ENCODE data around the gene GRK5.

GRCh38 chr10:119442758-119443060 lies 235.3 kb downstream of the GRK5 start:
- TF ChIP-seq CTCF (IDR thresholded peaks at IDR 0.05), result no peak
- no peak for TF ChIP-seq POLR2A (IDR thresholded peaks at IDR 0.05)

Measured in Peyer's patch (tissue), 4 donors.